K562 (cell line): ENCODE measurements around the gene STAT6. TPM values are rescaled to one million over a fixed set of nuclear protein-coding genes. Genes with fewer than 3 reads are reported as not detected.

ENCODE experiments used
- ASH1L ChIP-seq: fragments of 450-650 bp; IDR thresholded peaks from 2 replicates; pipeline ENCODE4 v1.6.1; 2018; ENCODE audit warnings: borderline replicate concordance, mild to moderate bottlenecking, low read depth; ENCODE audit not compliant: partially characterized antibody
- C11orf30 ChIP-seq: fragments of 450-650 bp; IDR thresholded peaks from 2 replicates; pipeline ENCODE4 v1.6.1; 2016; ENCODE audit warnings: low read depth, mild to moderate bottlenecking
- E2F3 ChIP-seq: fragments of 250-450 bp; sonication (Bioruptor Pico); IDR thresholded peaks from 2 replicates; pipeline ENCODE4 v1.4.0; 2020; ENCODE audit warnings: mild to moderate bottlenecking
- ETS2 ChIP-seq: IDR thresholded peaks from 2 replicates; pipeline ENCODE4 v1.6.1; 2016; ENCODE audit warnings: borderline replicate concordance, missing genetic modification characterization, mild to moderate bottlenecking, moderate library complexity, missing compliant biosample characterization; ENCODE audit not compliant: poor library complexity, severe bottlenecking
- FOS ChIP-seq: IDR thresholded peaks from 3 replicates; pipeline ENCODE4 v1.6.1; 2011; ENCODE audit not compliant: insufficient read length; ENCODE audit errors: extremely low read depth
- HMG20B ChIP-seq: fragments of 250-450 bp; sonication (Bioruptor Pico); IDR thresholded peaks from 2 replicates; pipeline ENCODE4 v1.5.0; 2021; ENCODE audit warnings: mild to moderate bottlenecking
- KAT7 ChIP-seq: sonication (generic); formaldehyde crosslinking; IDR thresholded peaks from 2 replicates; pipeline ENCODE4 v1.8.0; 2022; ENCODE audit warnings: missing genetic modification reagents, mild to moderate bottlenecking, borderline replicate concordance
- KDM2B ChIP-seq: fragments of 250-450 bp; sonication (Bioruptor Pico); IDR thresholded peaks from 2 replicates; pipeline ENCODE4 v1.8.0; 2021; ENCODE audit warnings: mild to moderate bottlenecking, moderate library complexity
- NR4A1 ChIP-seq, 2 experiments: fragments of 250-450 bp in 1 of 2; fragments of 450-650 bp in 1 of 2; sonication (Bioruptor Pico) in 1 of 2; IDR thresholded peaks; 2 replicates each; pipeline versions ENCODE4 v1.4.0 to v1.6.1; 2016 to 2020; ENCODE audit warnings: mild to moderate bottlenecking in 2 of 2, missing compliant biosample characterization in 1 of 2, missing genetic modification characterization in 1 of 2, moderate library complexity in 1 of 2
- PML ChIP-seq: IDR thresholded peaks from 2 replicates; pipeline ENCODE4 v1.6.1; 2012; ENCODE audit warnings: low read length, inconsistent platforms
- POLR3G ChIP-seq: IDR thresholded peaks from 2 replicates; pipeline ENCODE4 v1.6.1; 2011; ENCODE audit not compliant: insufficient read length, insufficient replicate concordance; ENCODE audit errors: extremely low read depth
- RNF2 ChIP-seq: sonication (generic); IDR thresholded peaks from 2 replicates; pipeline ENCODE4 v1.6.1; 2016
- SETDB1 ChIP-seq: IDR thresholded peaks from one replicate; pipeline ENCODE4 v1.6.1; 2012; ENCODE audit warnings: low read length, control low read depth, inconsistent platforms
- SREBF2 ChIP-seq: sonication (generic); formaldehyde crosslinking; IDR thresholded peaks from 2 replicates; pipeline ENCODE4 v1.4.0; 2020; ENCODE audit warnings: mild to moderate bottlenecking, missing genetic modification reagents
- STAT5A ChIP-seq: IDR thresholded peaks from 2 replicates; pipeline ENCODE4 v1.6.1; 2012; ENCODE audit warnings: low read length, inconsistent platforms, borderline replicate concordance
- TEAD2 ChIP-seq: fragments of 450-650 bp; IDR thresholded peaks from 2 replicates; pipeline ENCODE4 v1.6.1; 2016; ENCODE audit warnings: missing genetic modification characterization, control low read depth, missing compliant biosample characterization
- ZFX ChIP-seq: sonication (generic); formaldehyde crosslinking; IDR thresholded peaks from 2 replicates; pipeline ENCODE4 v1.8.0; 2022; ENCODE audit warnings: mild to moderate bottlenecking, missing genetic modification reagents, moderate library complexity
- ZSCAN29 ChIP-seq: fragments of 450-650 bp; IDR thresholded peaks from 2 replicates; pipeline ENCODE4 v1.6.1; 2017
- polyA plus RNA-seq, 8 experiments: library from polyadenylated mRNA; depleted of rRNA in 4 of 8; stranded (reverse) in 5 of 8; unstranded in 3 of 8; fragments of >200 nt; fragmentation: Nextera tagmentation in 2 of 8; fragmentation: Illumina TruSeq in 1 of 8; extraction: Ambion mirVana in 2 of 8; extraction: Trizol in 1 of 8; gene quantifications; 2 replicates each; pipeline versions ENCODE4 v1.2.1 to v1.2.3, GENCODE V29; 2011 to 2014; ENCODE audit warnings: inconsistent platforms in 1 of 8, missing spikeins in 1 of 8
- total RNA-seq, 7 experiments: library from RNA; depleted of rRNA in 6 of 7; stranded (reverse); fragments of >200 nt in 6 of 7; fragmentation: Illumina TruSeq in 2 of 7; extraction: Trizol in 2 of 7; gene quantifications; 2 replicates each; pipeline versions ENCODE4 v1.2.1 to v1.2.3, GENCODE V29; 2011 to 2021; ENCODE audit warnings: low replicate concordance in 1 of 7
- TF ChIP-seq, protein P1 (sequence below): sonication (generic); formaldehyde crosslinking; IDR thresholded peaks from 2 replicates; pipeline ENCODE4 v1.8.0; 2022; ENCODE audit warnings: mild to moderate bottlenecking, missing genetic modification reagents
- TF ChIP-seq, protein P2 (sequence below): fragments of 250-450 bp; sonication (Bioruptor Pico); IDR thresholded peaks from 2 replicates; pipeline ENCODE4 v1.8.0; 2021; ENCODE audit warnings: borderline replicate concordance, mild to moderate bottlenecking, moderate library complexity; ENCODE audit not compliant: poor library complexity, severe bottlenecking
- TF ChIP-seq, protein P3 (sequence below): fragments of 250-450 bp; sonication (Bioruptor Pico); IDR thresholded peaks from 2 replicates; pipeline ENCODE4 v1.8.0; 2022; ENCODE audit warnings: moderate library complexity, mild to moderate bottlenecking, inconsistent platforms
- TF ChIP-seq, protein P4 (sequence below): sonication (generic); formaldehyde crosslinking; IDR thresholded peaks from 2 replicates; pipeline ENCODE4 v1.8.1; 2023; ENCODE audit warnings: mild to moderate bottlenecking, missing genetic modification reagents
- TF ChIP-seq, protein P5 (sequence below): fragments of 250-450 bp; sonication (Bioruptor Pico); IDR thresholded peaks from 2 replicates; pipeline ENCODE4 v1.9.0; 2021; ENCODE audit warnings: mild to moderate bottlenecking

Gene STAT6
- total and polyA plus RNA-seq, 9 of the 15 experiments (the other 6 are each of a cell fraction or from before 2014, with no cell fraction given), result 2.4 to 49.5 (median 26.5) TPM

DNA sequence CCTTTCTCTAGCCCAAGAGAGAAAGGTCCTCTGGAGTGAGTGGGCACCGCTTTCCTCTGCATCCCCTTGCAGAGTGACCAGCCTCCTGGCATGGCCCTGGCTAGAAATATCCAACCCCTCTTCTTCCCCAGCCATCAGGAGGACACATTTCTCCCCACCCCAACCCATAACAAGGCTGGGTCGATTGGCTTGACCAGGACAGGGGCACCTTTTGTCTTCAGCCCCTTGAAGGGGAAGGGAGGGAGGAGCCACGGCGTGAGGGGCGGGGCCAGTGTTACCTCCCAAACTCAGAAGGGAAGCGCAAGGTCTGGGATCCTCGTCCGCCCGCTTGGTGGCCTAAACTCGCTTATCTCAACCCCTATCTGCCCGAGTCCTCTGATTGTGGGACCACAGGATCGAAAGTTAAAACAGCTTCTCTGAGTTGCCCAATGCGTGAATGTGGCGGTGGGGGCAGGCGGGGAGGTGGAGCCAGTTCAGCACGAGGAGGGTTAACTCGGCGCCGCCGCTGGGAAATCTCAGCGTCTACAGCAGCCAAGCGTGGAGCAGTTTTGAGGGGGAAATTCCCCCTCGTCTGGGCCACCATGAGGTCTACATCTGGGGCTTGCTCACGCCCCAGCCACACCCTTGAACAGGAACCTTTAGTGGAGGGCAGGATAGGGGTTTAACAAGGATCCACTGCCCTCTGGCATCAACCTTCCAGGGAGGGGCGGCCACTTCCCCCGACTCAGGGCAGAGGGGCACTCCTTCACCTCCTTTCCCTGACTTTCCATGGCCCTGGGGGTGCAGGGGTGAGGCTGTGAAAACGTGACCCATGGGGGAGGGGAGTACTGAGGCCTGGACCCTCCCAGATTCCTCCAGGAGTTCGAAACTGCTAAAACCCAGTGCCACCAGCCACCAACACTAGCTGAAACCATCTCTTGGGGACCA, 795 bp downstream of the STAT6 start (continued):
- TF ChIP-seq POLR3G (no peak), E2F3 (CRISPR knock-in tag) (no peak), PML (no peak), FOS (no peak), ETS2 (no peak), NR4A1 (CRISPR knock-in tag; IDR thresholded peaks at IDR 0.05) (no peak), NR4A1 (tag; IDR thresholded peaks at IDR 0.05) (no peak), RNF2 (no peak), ZFX (no peak), ZSCAN29 (no peak), SETDB1 (no peak), SREBF2 (CRISPR knock-in tag) (no peak), KDM2B (CRISPR knock-in tag) (no peak), TEAD2 (tag) (no peak), KAT7 (no peak), C11orf30 (no peak), ASH1L (no peak), STAT5A (no peak), HMG20B (CRISPR knock-in tag) (no peak)
- TF ChIP-seq, protein P1, sequence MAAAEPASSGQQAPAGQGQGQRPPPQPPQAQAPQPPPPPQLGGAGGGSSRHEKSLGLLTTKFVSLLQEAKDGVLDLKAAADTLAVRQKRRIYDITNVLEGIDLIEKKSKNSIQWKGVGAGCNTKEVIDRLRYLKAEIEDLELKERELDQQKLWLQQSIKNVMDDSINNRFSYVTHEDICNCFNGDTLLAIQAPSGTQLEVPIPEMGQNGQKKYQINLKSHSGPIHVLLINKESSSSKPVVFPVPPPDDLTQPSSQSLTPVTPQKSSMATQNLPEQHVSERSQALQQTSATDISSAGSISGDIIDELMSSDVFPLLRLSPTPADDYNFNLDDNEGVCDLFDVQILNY (CRISPR knock-in tag), result no peak
- TF ChIP-seq, protein P2, sequence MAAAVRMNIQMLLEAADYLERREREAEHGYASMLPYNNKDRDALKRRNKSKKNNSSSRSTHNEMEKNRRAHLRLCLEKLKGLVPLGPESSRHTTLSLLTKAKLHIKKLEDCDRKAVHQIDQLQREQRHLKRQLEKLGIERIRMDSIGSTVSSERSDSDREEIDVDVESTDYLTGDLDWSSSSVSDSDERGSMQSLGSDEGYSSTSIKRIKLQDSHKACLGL, result no peak
- TF ChIP-seq, protein P3, sequence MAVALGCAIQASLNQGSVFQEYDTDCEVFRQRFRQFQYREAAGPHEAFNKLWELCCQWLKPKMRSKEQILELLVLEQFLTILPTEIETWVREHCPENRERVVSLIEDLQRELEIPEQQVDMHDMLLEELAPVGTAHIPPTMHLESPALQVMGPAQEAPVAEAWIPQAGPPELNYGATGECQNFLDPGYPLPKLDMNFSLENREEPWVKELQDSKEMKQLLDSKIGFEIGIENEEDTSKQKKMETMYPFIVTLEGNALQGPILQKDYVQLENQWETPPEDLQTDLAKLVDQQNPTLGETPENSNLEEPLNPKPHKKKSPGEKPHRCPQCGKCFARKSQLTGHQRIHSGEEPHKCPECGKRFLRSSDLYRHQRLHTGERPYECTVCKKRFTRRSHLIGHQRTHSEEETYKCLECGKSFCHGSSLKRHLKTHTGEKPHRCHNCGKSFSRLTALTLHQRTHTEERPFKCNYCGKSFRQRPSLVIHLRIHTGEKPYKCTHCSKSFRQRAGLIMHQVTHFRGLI (CRISPR knock-in tag), result no peak
- TF ChIP-seq, protein P4, sequence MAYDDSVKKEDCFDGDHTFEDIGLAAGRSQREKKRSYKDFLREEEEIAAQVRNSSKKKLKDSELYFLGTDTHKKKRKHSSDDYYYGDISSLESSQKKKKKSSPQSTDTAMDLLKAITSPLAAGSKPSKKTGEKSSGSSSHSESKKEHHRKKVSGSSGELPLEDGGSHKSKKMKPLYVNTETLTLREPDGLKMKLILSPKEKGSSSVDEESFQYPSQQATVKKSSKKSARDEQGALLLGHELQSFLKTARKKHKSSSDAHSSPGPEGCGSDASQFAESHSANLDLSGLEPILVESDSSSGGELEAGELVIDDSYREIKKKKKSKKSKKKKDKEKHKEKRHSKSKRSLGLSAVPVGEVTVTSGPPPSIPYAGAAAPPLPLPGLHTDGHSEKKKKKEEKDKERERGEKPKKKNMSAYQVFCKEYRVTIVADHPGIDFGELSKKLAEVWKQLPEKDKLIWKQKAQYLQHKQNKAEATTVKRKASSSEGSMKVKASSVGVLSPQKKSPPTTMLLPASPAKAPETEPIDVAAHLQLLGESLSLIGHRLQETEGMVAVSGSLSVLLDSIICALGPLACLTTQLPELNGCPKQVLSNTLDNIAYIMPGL (CRISPR knock-in tag), result no peak
- TF ChIP-seq, protein P5, sequence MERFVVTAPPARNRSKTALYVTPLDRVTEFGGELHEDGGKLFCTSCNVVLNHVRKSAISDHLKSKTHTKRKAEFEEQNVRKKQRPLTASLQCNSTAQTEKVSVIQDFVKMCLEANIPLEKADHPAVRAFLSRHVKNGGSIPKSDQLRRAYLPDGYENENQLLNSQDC (CRISPR knock-in tag), result no peak
